ENCODE results near the gene RHBDD2.
"Not testable (repeated sequence)": the region's sequence is repeated elsewhere in the genome, so short reads cannot be mapped to it uniquely, and the experiment has no call there.

Gene RHBDD2

DNA sequence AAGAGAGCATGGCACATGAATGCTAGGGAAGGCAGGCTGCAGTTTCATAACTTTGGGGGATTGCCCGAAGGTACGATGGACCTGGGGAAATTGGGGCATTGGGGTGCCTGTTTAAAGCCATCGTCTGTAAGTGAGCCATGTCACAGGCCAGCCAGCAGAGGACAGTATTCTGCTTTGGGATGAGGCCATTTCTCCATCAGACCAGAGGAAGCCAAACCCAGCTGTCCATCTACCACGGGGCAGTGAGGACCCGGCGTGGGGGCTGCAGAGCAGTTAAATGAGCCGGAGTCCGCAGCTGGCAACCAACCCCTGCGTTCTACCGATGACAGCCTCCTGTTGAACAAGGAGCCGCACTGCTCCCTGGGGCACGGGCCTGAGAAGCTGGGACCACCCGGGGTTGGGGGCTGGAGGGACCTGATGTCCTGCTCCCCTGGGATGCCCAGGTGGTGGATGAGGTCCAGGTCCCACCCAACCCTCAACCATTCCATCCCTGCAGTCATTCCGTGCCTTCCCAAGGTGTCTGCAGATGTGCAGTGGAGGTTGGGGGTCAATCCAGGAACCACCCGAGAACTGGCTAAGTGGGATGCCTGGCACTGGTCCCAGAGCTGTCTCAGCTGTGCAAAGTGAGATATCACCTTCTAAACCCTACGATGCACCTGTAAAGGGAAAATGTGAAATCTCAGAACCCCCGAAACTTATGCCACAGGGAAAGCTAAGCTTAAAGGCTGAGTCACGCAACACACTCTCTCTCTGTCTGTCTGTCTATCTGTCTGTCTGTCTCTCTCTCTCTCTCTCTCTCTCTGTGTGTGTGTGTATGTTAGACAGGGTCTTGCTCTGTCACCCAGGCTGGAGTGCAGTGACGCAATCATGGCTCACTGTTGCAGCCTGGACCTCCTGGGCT is 12.1 kb upstream of the RHBDD2 start:
- DNase-seq (ENCODE audit: low read depth in 2 of 2): no peak

DNA sequence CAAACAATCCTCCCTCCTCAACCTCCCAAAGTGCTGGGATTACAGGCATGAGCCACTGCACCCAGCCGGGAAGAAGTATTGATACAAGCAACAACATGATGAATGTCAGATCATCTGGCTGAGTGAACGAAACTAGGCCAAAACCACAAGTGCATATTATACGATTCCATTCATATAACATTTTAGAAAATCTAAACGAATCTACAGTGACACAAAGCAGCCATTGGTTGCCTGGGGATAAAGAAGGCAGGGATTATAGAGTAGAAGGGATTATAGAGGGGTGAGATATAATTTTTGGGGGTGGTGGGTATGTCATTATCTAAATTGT is 11.5 kb upstream of the RHBDD2 start:
- no peak for DNase-seq (ENCODE audit: low read depth in 2 of 2)

DNA sequence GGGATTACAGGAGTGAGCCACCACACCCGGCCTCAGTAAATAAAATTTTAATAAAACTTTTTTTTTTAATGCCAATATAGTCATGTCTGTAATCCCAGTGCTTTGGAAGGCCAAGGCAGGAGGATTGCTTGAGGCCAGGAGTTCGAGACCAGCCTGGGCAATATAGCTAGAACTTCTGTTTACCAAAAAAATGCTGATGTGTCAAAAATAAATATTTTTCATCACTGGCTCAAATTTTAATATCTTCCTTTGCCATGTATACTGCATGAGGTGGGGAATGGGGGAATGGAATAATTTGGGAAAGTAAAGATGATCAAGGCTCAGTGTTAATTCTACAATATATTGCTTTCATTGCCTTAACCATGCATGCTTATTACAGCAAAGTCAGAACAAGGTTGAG is 10.7 kb upstream of the RHBDD2 start:
- DNase-seq (ENCODE audit: low read depth in 2 of 2): no peak

DNA sequence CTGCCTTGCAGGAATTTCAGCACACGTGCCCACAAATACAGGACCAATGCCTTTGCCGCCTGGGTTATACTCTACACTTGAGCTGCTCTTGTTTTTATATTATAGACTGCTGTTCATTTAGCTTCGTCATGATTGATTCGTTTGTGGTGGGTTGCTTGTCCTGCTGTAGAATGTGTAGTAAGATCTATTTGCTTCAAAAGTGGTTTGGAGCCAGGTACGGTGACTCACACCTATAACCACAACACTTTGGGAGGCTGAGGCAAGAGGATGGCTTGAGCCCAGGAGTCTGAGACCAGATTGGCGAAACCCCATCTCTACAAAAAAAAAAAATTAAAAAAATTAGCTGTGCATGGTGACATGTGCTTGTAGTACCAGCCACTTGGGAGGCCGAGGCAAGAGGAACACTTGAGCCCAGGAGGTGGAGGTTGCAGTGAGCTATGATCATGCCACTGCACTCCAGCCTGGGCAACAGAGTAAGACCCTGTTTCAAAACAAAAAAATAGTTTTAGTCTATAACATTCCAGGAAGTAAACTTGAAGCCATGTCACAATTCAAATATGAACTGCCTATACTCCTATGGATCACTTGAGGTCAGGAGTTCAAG is 9.0 kb upstream of the RHBDD2 start:
- DNase-seq (ENCODE audit: low read depth in 2 of 2): no peak

DNA sequence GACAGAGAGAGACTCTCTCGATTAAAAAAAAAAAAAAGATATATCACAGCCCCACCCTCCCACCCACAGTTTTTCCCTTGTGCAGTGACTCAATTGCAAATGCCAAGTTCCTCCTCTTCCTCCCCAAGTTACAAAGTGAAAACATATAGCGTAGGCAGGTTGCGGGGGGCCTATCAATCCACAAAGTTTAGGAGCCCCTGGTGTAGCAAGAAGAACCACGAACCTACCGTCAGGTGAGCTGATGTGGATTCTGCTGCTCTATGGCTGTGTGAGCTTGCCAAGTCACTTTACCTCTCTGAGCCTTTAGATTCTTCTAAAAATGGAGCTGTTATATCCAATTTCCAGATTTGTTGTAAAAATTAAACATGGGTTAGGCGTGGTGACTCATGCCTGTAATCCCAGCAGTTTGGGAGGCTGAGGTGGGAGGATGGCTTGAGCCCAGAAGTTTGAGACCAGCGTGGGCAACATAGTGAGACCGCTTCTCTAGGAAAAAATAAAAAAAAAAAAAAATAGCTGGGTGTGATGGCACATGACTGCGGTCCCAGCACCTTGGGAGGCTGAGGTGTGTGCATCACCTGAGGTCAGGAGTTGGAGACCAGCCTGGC is 8.2 kb upstream of the RHBDD2 start:
- no peak for DNase-seq (ENCODE audit: low read depth in 2 of 2)

DNA sequence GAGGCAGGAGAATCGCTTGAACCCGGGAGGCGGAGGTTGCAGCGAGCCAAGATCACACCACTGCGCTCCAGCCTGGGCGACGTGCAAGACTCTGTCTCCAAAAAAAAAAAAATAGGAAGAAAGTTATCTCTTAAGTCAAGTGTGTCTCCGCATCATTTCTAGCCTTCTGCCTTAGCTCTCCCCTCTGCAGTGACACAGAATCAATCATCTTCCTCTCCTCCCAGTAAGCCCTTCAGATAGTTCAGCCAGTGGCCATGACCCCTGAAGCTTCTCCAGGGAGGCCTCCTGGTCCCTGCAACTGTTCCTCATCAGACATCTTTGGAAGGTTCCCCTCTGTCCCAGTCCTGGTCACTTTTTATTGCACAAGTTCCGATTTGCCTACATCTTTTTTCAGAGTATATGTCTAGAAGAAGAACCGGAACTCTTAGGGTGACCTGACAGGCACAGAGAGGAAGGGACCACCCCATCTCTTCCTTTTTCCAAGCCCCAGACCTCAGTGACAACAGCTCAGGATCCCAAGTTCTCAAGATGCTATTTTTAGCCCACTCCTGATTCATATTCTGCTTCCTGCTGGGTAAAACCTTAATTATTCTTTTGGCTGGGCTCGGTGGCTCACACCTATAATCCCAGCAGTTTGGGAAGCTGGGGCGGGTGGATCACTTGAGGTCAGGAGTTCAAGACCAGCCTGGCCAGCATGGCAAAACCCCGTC is 6.6 kb upstream of the RHBDD2 start:
- DNase-seq (ENCODE audit: low read depth in 2 of 2): no peak

DNA sequence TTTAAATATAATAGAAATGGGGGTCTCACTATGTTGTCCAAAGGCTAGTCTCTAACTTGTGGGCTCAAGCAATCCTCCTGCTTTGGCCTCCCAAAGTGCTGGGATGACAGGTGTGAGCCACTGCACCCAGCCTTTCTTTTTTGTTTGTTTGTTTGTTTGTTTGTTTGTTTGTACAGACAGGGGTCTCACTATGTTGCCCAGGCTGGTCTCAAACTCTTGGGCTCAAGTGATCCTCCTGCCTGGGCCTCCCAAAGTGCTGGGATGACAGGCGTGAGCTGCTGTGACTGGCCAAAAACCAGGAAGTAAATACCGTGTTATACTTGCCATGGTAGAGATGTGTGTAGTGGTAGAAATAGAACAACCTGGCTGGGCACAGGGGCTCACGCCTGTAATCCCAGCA is 4.7 kb upstream of the RHBDD2 start:
- DNase-seq (ENCODE audit: low read depth in 2 of 2): not testable (repeated sequence)

DNA sequence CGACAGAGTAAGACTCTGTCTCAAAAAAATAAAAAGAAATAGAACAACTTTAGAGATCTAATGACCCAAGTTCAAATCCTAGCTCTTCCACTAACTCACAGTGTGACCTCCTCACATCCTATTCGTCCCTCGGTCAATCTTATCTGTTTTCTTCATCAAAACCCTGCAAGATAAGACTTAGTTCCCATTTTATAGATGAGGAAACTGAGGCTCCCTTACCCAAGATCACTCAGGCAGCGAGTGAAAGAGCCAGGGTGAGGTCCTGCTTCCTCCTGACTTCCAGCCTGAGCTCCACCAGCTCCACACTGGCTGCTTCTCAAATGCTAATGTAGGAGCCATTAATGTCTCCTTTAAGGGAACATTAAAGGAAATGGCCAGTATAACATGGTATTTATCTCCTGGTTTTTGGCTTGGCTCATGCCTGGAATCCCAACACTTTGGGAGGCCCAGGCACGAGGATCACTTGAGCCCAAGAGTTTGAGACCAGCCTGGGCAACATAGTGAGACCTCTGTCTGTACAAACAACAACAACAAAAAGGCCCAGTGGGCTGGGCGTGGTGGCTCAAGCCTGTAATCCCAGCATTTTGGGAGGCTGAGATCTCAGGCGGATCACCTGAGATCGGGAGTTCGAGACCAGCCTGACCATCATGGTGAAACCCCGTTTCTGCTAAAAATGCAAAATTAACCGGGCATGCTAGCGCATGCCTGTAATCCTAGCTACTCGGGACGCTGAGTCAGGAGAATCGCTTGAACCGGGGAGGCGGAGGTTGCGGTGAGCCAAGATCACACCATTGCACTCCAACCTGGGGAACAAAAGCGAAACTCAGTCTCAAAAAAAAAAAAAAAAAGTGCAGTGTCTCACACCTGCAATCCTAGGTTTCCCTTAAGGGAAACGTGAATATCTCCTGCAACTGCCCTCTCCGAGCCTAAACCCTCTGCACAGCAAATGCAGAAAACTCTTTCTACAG is 3.4 kb upstream of the RHBDD2 start:
- no peak for DNase-seq (ENCODE audit: low read depth in 2 of 2)

DNA sequence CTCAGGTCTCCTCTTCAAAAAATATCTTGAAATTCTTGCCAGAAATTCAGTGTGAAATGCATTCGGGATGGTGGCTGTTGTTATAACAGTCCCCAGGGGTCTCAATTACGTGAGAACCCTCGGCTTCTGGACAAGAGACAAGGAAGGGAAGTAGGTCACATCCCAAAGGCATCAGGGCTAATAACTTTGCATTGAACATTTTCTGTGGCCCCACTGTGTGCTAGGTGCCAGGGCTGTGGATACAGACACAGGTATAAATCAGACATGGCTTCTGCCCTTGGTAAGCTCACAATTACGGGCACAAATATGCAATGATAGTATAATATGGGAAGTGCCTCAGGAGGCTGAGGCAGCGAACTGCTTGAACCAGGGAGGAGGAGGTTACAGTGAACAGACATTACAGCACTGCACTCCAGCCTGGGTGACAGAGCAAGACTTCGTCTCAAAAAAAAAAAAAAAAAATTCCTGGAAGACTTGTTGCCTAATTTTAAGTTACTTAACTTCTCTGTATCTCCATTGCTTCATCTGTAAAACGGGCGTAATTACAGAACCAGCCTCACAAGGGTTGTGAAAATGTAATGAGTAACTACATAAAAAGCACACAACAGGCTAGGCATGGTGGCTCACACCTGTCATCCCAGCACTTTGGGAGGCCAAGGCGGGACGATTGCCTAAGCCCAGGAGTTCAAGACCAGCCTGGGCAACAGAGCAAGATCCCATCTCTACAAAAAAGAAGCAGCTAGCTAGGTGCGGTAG is 2.5 kb upstream of the RHBDD2 start:
- DNase-seq (ENCODE audit: low read depth in 2 of 2): no peak

DNA sequence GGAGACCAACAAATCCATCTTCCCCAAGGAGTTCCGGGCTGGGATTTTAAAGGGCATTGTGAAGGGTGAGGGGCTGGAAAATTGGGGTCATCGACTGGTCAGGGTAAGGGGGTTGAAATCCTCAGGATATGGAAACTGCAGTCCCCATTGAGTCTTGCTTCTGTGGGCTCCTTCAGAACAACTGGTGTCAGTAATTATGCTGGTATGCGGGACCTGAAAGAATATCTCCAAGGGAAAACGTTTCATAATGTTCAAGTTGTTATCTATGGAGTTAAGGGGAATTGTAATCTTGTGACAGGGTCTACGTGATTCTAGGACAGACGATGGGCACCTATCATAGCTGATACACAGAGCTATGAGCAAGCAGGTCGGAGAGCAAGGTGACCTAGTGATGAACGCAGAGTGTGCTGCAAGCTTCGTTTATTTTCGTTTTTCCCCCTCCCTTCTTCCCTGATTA is 494 bp upstream of the RHBDD2 start:
- DNase-seq (ENCODE audit: low read depth in 2 of 2): no peak

DNA sequence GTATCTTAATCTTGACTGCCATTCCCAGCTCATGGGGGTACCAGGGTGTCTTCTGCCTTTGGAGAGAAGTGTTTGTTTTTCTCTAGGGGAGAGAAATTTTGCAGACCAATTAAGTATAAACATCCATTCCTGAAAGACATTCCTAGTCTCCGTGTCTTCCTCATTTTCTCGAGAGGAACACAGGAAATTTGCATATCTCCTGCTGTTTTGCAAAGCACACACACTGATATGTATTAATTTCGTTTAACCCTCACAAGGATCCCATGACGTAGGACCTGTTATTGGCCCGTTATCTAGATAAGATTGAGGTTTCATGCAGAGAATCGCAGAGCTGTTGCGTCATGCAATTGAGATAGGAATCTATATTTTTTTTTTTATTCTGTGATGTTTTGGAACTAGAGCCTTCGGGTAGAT is 944 bp downstream of the RHBDD2 start:
- DNase-seq (ENCODE audit: low read depth in 2 of 2): peak in 1 of 2 experiments; percentile 12

DNA sequence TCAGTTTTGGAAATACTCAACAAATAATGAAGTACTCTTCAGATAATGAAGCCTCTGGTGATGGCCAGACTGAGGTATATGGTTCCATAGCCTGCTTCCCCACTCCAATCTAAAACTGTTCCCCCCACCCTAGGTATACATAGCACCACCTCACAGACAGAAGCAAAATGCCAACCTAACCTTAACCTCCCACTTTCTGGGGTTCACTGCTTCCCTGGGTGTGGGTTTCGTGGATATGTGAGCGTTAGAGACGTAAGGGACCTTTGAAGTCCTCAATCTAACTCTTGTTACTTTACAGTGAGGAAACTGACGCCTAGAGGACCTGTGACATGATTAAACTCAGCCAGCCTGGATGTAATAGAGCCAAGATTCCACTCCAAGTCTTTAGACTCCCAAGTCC is 1.4 kb downstream of the RHBDD2 start:
- DNase-seq (ENCODE audit: low read depth in 2 of 2): no peak

DNA sequence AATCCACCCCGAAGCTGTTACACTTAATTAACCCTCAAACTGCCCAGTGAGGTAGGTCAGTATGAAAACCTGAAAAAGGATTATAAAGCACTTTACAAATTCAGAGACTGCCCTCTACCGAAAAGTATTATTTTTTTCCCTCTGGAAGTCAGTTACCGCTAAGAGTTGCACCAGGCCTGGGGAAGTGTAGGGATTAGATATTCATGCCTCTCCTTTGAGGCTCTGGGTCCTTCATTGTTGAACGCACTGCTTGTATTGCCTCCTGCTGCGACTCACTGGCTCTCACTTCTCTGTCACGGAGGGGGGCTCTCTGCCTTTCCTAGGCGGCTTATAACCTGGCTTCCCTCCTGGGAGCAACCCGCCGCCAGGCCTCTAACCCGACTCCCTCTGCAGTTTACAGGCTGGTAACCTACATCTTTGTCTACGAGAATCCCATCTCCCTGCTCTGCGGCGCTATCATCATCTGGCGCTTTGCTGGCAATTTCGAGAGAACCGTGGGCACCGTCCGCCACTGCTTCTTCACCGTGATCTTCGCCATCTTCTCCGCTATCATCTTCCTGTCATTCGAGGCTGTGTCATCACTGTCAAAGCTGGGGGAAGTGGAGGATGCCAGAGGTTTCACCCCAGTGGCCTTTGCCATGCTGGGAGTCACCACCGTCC is 2.7 kb downstream of the RHBDD2 start:
- no peak for DNase-seq (ENCODE audit: low read depth in 2 of 2)

DNA sequence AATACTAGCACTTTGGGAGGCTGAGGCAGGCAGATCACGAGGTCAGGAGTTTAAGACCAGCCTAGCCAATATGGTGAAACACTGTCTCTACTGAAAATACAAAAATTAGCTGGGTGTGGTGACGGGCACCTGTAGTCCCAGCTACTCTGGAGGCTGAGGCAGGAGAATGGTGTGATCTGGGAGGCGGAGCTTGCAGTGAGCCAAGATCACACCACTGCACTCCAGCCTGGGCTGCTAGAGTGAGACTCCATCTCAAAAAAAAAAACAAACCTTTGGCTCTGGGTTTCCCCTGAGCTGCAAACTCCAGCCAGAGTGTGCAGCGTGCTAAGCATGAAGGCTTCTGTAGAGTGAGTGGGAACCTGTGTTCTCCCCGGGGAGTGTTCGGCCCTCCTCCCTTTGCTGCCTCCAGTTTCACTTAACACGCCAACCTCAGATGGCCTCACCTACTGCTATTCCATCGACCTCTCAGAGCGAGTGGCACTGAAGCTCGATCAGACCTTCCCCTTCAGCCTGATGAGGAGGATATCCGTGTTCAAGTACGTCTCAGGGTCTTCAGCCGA is 4.5 kb downstream of the RHBDD2 start:
- not testable (repeated sequence) for DNase-seq (ENCODE audit: low read depth in 2 of 2)

DNA sequence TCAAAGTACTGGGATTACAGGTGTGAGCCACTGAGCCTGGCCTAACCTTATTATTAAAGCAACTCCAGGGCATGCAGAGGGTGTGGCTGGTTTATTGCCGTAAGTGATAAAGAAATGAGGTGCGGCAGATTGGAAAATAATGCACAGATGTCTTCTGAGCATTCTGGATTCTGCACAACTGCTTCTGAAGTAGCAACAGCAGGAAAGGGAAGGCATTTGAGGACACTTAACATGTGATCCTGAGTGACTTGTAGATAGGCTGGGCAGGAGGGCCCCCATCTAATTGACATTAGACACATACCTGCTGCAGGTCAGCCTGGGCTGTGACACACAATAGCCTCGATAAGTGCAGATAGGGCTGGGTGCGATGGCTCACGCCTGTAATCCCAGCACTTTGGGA is 5.6 kb downstream of the RHBDD2 start:
- no peak for DNase-seq (ENCODE audit: low read depth in 2 of 2)

DNA sequence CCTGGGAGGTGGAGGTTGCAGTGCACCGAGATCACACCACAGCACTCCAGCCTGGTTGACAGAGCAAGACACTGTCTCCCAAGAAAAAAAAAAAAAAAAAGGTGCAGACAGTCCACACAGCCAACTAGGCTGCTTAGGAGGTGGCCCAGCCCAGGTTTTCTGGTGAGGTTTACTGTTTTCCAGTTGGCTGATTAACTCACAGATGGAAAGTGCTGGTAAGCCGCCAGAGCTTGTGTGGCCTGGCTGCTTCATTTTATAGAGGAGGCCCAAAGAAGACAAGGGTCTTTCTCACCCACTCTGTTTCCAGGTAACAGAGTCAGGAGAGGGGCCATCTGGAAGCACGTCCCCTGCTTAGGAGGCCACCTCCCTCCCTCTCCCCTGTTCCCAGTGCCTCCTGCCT is 6.2 kb downstream of the RHBDD2 start:
- no peak for DNase-seq (ENCODE audit: low read depth in 2 of 2)

DNA sequence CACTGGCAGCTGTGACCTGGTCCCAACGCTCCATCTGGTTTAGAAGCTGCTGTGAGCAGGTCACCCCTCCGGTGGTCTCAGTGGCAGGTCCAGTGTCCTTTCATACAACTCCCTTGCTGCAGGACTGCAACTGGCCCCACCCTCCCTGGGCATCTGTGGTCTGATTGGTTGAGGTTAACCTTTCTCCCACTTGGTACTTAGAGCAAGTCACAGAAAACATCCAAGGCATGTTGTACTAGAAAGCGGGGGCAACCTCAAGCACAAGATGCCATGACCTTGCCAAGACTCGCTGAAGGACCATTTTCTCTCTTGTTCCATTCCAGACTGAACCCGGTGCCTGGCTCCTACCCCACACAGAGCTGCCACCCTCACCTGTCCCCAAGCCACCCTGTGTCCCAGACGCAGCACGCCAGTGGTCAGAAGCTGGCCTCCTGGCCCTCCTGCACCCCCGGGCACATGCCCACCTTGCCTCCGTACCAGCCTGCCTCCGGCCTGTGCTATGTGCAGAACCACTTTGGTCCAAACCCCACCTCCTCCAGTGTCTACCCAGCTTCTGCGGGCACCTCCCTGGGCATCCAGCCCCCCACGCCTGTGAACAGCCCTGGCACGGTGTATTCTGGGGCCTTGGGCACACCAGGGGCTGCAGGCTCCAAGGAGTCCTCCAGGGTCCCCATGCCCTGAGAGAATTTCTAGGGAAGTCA is 9.0 kb downstream of the RHBDD2 start:
- no peak for DNase-seq (ENCODE audit: low read depth in 2 of 2)

DNA sequence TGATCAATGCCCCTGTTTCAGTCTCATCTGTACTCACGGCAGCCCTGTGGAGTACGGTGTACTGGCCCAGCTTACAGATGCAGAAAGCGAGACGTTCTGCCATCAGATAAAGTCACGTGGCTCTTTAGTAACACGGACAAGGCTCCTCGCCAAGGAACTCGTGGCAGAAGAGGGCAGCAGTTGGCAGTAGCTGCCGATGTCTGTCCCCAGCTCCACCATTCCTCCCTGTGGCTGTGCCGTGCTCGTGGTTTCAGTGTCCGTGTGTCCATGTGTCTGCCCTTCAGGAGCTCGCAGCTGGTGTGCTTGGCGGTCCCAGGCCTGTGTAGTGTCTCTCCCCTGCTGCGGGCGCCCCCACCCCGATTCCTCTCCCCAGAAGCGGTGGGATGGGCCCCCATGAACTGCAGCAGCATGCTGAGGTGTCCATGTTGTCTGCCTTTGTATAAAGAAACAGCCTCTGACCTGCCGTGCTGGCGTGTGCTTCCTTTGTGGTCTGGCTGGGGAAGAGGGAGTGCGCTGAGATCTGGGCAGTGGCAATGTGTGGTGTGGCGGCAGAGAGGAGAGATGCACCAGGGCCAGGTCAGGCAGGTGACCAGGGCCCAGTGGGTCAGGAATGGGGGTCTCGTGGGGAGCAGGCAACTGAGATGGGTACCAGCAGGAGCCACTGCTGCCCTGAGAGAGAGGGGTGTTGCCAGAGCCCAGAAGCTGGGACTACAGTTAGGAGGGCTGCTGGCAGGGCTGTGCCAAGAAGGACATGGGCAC is 9.8 kb downstream of the RHBDD2 start:
- DNase-seq (ENCODE audit: low read depth in 2 of 2): no peak
